GM12864 (cell line): ENCODE measurements around the gene RTBDN.

ENCODE experiments used
- DNase-seq: peaks from one replicate; pipeline ENCODE4 v3.0.0-alpha.2; 2011; ENCODE audit warnings: low read depth
- H3K4me3 ChIP-seq: 2 replicates; pipeline ENCODE4 v1.5.1; 2011; ENCODE audit warnings: mild to moderate bottlenecking, low read depth, low read length, control low read depth
- CTCF ChIP-seq: IDR thresholded peaks from 2 replicates; pipeline ENCODE4 v1.5.1; 2011; ENCODE audit warnings: low read depth, mild to moderate bottlenecking, moderate library complexity, low read length, control low read depth, inconsistent platforms; ENCODE audit errors: missing control alignments

The RTBDN gene

GRCh38 chr19:12834566-12834943 is at the start of gene RTBDN:
RTBDN (minus strand) TSS chr19:12834579; CDS start chr19:12829979, 4,600 bp downstream.
- H3K4me3 ChIP-seq, result peak within 1 kb of the TSS; percentile 40
- TF ChIP-seq CTCF, result no peak
- no peak for DNase-seq

- DNase-seq, result no peak
- no peak for TF ChIP-seq CTCF
- no peak overlapping the region for H3K4me3 ChIP-seq
These were observed 48.2 kb upstream of the RTBDN start for GRCh38 chr19:12882589-12882988.

- peak within 1 kb of the TSS; percentile 75 for H3K4me3 ChIP-seq
- TF ChIP-seq CTCF, result no peak
- DNase-seq, result peak; percentile 93
These were observed 46.9 kb upstream of the RTBDN start, which contains the start of gene DNASE2 for GRCh38 chr19:12881172-12881808. DNASE2 (minus strand) TSS chr19:12881449; CDS start chr19:12881375, 74 bp downstream.

- no peak for DNase-seq
- TF ChIP-seq CTCF, result no peak
- peak overlapping the region; percentile 75 for H3K4me3 ChIP-seq
These were observed 46.3 kb upstream of the RTBDN start for GRCh38 chr19:12880551-12881171.

GRCh38 chr19:12875086-12875485 is 40.7 kb upstream of the RTBDN start:
- TF ChIP-seq CTCF, result no peak
- no peak for DNase-seq

GRCh38 chr19:12873891-12874745 is 39.7 kb upstream of the RTBDN start:
- DNase-seq, result no peak
- no peak for TF ChIP-seq CTCF
- no peak overlapping the region for H3K4me3 ChIP-seq

More at GRCh38 chr19:12875086-12875485, 40.7 kb upstream of the RTBDN start:
- H3K4me3 ChIP-seq, result no peak overlapping the region
